ENCODE measurements around the gene COG5.

DNA sequence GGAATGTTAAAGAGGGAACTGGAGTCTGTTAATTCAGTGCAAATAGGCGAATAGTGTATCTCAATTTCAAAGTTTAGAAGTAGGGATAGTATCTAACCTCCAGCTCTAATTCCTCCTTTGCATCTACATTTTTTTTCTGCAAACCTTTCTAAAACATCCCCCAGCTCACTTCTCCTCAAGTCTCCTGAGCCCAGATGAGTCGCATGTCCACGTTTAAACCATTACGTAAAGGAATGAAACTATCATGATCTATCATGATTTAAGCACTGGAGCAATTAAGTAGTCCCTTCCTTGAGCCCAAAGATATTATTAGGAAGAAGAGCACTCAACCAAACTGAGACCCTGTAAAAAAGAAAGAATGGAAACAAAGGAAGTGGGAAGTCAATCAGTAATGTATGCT, 64.0 kb downstream of the COG5 start:
- TF ChIP-seq, protein P1, sequence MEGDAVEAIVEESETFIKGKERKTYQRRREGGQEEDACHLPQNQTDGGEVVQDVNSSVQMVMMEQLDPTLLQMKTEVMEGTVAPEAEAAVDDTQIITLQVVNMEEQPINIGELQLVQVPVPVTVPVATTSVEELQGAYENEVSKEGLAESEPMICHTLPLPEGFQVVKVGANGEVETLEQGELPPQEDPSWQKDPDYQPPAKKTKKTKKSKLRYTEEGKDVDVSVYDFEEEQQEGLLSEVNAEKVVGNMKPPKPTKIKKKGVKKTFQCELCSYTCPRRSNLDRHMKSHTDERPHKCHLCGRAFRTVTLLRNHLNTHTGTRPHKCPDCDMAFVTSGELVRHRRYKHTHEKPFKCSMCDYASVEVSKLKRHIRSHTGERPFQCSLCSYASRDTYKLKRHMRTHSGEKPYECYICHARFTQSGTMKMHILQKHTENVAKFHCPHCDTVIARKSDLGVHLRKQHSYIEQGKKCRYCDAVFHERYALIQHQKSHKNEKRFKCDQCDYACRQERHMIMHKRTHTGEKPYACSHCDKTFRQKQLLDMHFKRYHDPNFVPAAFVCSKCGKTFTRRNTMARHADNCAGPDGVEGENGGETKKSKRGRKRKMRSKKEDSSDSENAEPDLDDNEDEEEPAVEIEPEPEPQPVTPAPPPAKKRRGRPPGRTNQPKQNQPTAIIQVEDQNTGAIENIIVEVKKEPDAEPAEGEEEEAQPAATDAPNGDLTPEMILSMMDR (IDR thresholded peaks at IDR 0.05): no peak
- no peak for TF ChIP-seq POLR2A (IDR thresholded peaks at IDR 0.05)

Data from heart left ventricle (tissue), 13 donors.